DOHH2 (cell line): ENCODE data around the gene CAB39L.

Source experiments
- H3F3A ChIP-seq: fragments of 200-600 bp; sonication (generic), shearing (Covaris generic); 2 replicates; pipeline ENCODE4 v1.6.0; 2016; ENCODE audit warnings: antibody characterized with exemption, mild to moderate bottlenecking; ENCODE audit not compliant: control insufficient read depth, insufficient read depth
- H3K27ac ChIP-seq: fragments of 200-600 bp; sonication (generic); 2 replicates; pipeline ENCODE4 v1.5.1; 2014; ENCODE audit warnings: low read depth, mild to moderate bottlenecking, low read length, moderate library complexity
- H3K27me3 ChIP-seq: fragments of 200-600 bp; sonication (generic); 2 replicates; pipeline ENCODE4 v1.6.1; 2014; ENCODE audit warnings: mild to moderate bottlenecking, low read length, mixed read lengths; ENCODE audit not compliant: control insufficient read depth
- H3K36me3 ChIP-seq: fragments of 200-600 bp; sonication (generic); 2 replicates; pipeline ENCODE4 v1.6.1; 2014; ENCODE audit warnings: mild to moderate bottlenecking, low read length, moderate library complexity, mixed read lengths; ENCODE audit not compliant: control insufficient read depth
- H3K4me1 ChIP-seq: fragments of 200-600 bp; sonication (generic); 2 replicates; pipeline ENCODE4 v1.6.1; 2014; ENCODE audit warnings: mild to moderate bottlenecking, low read length, mixed read lengths; ENCODE audit not compliant: control insufficient read depth
- H3K4me2 ChIP-seq: fragments of 200-600 bp; sonication (generic); 2 replicates; pipeline ENCODE4 v1.6.0; 2014; ENCODE audit warnings: mild to moderate bottlenecking, low read length, moderate library complexity
- H3K4me3 ChIP-seq: fragments of 200-600 bp; sonication (generic); 2 replicates; pipeline ENCODE4 v1.5.1; 2014; ENCODE audit warnings: mild to moderate bottlenecking, low read length, mixed read lengths
- H3K79me2 ChIP-seq: fragments of 200-600 bp; sonication (generic); 2 replicates; pipeline ENCODE4 v1.6.1; 2014; ENCODE audit warnings: mild to moderate bottlenecking, low read length, mixed read lengths; ENCODE audit not compliant: control insufficient read depth
- H3K9me2 ChIP-seq: fragments of 200-600 bp; sonication (generic); replicated peaks from 2 replicates; pipeline ENCODE4 v1.6.1; 2014; ENCODE audit warnings: mild to moderate bottlenecking, low read length, mixed read lengths; ENCODE audit not compliant: control insufficient read depth
- H3K9me3 ChIP-seq: fragments of 200-600 bp; sonication (generic); 2 replicates; pipeline ENCODE4 v1.6.1; 2014; ENCODE audit warnings: antibody characterized with exemption, low read length, mixed read lengths; ENCODE audit not compliant: control insufficient read depth, insufficient read depth
- H4K20me1 ChIP-seq: fragments of 200-600 bp; sonication (generic); 2 replicates; pipeline ENCODE4 v1.6.0; 2014; ENCODE audit warnings: low read depth, mild to moderate bottlenecking, antibody characterized with exemption, low read length, moderate library complexity; ENCODE audit not compliant: control insufficient read depth, insufficient read depth
- EZH2phosphoT487 ChIP-seq: fragments of 200-600 bp; sonication (generic); IDR thresholded peaks from 2 replicates; pipeline ENCODE4 v1.6.1; 2017; ENCODE audit warnings: borderline replicate concordance, mild to moderate bottlenecking, antibody characterized with exemption, low read length, moderate library complexity, mixed read lengths
- TF ChIP-seq, protein P1 (sequence below): fragments of 200-600 bp; sonication (generic); IDR thresholded peaks from one replicate; pipeline ENCODE4 v1.5.1; 2014; ENCODE audit warnings: antibody characterized with exemption, mild to moderate bottlenecking, low read depth, low read length; ENCODE audit not compliant: poor library complexity, severe bottlenecking

Gene CAB39L

DNA sequence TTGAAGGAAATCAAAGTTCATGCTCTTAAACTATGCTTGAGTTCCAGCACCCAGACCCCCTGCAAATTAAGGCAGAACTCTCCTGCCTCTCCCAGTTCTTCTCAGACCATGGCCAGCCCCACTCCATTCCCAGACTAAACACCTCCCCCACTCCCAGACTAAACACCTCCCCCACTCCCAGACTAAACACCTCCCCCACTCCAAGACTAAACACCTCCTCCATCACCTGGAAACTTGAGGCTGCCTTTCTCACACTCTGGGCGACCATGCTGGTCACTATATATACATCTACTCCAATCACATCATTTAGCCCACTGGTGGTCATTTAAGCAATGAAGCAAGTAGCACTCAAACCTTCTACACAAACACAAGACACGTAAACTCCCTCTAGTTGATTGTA is 57.2 kb downstream of the CAB39L start:
- H3K4me3 ChIP-seq = no peak overlapping the region
- H3F3A ChIP-seq = no peaks in the 10 kb centered on the region
- H3K79me2 ChIP-seq = no peaks in the 10 kb centered on the region
- TF ChIP-seq, protein P1, sequence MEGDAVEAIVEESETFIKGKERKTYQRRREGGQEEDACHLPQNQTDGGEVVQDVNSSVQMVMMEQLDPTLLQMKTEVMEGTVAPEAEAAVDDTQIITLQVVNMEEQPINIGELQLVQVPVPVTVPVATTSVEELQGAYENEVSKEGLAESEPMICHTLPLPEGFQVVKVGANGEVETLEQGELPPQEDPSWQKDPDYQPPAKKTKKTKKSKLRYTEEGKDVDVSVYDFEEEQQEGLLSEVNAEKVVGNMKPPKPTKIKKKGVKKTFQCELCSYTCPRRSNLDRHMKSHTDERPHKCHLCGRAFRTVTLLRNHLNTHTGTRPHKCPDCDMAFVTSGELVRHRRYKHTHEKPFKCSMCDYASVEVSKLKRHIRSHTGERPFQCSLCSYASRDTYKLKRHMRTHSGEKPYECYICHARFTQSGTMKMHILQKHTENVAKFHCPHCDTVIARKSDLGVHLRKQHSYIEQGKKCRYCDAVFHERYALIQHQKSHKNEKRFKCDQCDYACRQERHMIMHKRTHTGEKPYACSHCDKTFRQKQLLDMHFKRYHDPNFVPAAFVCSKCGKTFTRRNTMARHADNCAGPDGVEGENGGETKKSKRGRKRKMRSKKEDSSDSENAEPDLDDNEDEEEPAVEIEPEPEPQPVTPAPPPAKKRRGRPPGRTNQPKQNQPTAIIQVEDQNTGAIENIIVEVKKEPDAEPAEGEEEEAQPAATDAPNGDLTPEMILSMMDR = no peak
- TF ChIP-seq EZH2phosphoT487 = no peak
- no peaks in the 10 kb centered on the region for H4K20me1 ChIP-seq
- H3K4me2 ChIP-seq = no peak overlapping the region
- no peak overlapping the region for H3K27ac ChIP-seq
- no peaks in the 10 kb centered on the region for H3K9me2 ChIP-seq
- no peaks in the 10 kb centered on the region for H3K27me3 ChIP-seq
- H3K9me3 ChIP-seq = no peaks in the 10 kb centered on the region
- no peaks in the 10 kb centered on the region for H3K4me1 ChIP-seq
- H3K36me3 ChIP-seq = no peaks in the 10 kb centered on the region

DNA sequence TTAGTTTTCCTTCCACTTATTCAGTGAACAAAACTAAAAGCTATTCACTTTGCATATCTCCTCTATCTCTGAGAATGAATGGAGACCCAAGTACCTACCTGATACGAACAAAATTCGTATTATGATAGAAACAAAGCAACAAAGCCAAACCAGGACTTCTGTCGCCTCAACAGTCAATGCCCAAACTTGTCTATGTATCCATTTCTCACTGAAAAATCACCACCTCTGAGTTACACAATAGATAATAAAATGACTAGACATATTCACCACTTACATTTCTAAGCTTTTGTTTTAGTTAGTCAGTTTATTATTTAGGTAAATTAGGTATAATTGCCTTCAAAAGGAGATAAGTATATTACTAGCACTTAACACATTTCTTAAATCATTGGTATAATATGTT is 67.7 kb downstream of the CAB39L start:
- Histone ChIP-seq H3K36me3 (peaks cover 4% of the 10 kb centered on the region), H3K4me1 (peaks cover 55% of the 10 kb centered on the region), H3K9me3 (no peaks in the 10 kb centered on the region), H3K27ac (no peak overlapping the region), H3K79me2 (no peaks in the 10 kb centered on the region), H4K20me1 (no peaks in the 10 kb centered on the region), H3F3A (peaks cover 24% of the 10 kb centered on the region), H3K9me2 (no peaks in the 10 kb centered on the region), H3K4me2 (no peak overlapping the region), H3K27me3 (no peaks in the 10 kb centered on the region), H3K4me3 (no peak overlapping the region)
- TF ChIP-seq, protein P1 = no peak
- no peak for TF ChIP-seq EZH2phosphoT487

DNA sequence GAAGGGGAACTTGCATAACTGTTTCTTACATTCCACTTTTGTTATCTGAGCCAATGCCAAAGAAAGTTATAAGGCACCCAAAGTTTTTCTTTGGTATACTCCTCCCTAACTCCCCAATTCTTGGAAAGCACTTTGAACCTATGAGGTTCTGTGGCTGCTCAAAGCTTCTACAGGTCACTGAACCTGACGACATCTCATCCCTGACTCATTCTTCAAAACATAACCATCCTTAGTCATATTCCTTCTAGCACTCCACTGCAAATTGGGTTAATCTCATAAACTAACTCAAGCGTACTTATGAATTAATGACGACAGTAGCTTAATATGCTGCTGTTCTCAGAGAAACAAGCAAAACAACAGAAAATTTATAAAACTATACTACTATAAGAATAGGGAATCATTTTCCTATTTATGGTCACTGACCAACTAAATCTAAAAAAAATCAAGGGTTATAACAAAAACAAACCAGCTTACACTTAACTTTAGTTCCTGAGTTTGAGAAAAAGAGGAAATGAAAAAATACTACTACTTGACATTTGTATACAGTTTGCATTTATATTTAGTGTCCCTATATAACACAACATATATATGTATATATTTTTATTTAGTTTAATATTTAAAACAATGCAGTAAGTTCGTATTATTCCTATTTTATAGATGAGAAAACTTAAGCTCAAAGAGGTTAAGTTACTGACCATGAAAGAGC is 69.1 kb downstream of the CAB39L start:
- peak overlapping the region; percentile 78 for H3K4me2 ChIP-seq
- H3K4me1 ChIP-seq = peaks cover 68% of the 10 kb centered on the region
- no peaks in the 10 kb centered on the region for H3K9me3 ChIP-seq
- TF ChIP-seq, protein P1 = no peak
- no peak for TF ChIP-seq EZH2phosphoT487
- peaks cover 4% of the 10 kb centered on the region for H3K36me3 ChIP-seq
- H3K27me3 ChIP-seq = no peaks in the 10 kb centered on the region
- peaks cover 24% of the 10 kb centered on the region for H3F3A ChIP-seq
- H3K4me3 ChIP-seq = peak overlapping the region; percentile 53
- H3K79me2 ChIP-seq = no peaks in the 10 kb centered on the region
- H3K9me2 ChIP-seq = no peaks in the 10 kb centered on the region
- H4K20me1 ChIP-seq = no peaks in the 10 kb centered on the region
- H3K27ac ChIP-seq = peak overlapping the region; percentile 82
